ENCODE data around the gene GC.
"Not testable (repeated sequence)": the region's sequence is repeated elsewhere in the genome, so short reads cannot be mapped to it uniquely, and the experiment has no call there.

GC gene

DNA sequence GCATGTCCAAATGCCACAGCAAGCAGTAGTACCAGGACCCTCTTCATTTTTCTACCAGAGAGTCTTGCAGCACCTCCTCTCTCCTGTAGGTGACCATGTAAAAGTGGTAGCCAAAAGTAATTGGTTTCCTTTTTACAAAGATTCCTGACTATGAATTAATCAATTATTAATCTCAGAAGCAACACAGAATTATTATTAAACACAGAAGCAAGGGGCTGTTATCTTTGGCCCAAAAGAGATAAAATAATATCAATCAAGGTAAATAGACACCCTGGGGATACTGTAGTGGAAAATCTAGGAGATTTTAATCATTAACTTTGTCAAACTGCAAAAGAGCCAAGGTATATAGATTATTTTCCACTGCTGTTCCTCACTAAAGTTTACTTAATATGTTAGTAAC, at the start of gene GC:
GC (minus strand) TSS at position 108 of the 400 bp plus-strand sequence; CDS start at position 47, 61 bp downstream.
- no peak for DNase-seq

GRCh38 chr4:71833232-71833900, 49.5 kb upstream of the GC start:
- no peak for DNase-seq

DNA sequence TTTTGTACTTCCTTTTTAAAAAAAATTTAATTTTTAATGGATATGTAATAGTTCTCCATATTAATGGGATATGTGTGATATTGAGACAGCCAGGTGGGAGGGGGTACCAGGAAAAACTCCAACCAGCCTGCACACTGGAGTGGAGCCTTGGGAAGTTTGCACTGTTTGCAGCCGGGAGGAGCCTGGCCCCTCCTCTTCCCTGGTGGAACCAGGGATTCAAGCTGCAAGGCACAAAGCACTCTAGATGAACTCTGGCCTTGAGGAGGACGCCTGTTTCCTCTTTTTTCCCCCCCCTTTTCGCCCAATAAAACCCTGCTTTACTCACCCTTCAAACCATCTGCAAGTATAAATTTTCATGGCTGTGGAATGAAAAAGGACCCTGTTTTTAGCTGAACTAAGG, 48.2 kb upstream of the GC start:
- DNase-seq, result no peak

GRCh38 chr4:71830497-71831190, 46.8 kb upstream of the GC start:
- DNase-seq, result no peak

- DNase-seq, result no peak
Observed at GRCh38 chr4:71828470-71828869, 44.6 kb upstream of the GC start.

- no peak for DNase-seq
Observed at GRCh38 chr4:71827826-71828225, 43.9 kb upstream of the GC start.

- no peak for DNase-seq
Observed at GRCh38 chr4:71816676-71817303, 32.9 kb upstream of the GC start.

- no peak for DNase-seq
Observed at GRCh38 chr4:71814433-71814832, 30.6 kb upstream of the GC start.

DNA sequence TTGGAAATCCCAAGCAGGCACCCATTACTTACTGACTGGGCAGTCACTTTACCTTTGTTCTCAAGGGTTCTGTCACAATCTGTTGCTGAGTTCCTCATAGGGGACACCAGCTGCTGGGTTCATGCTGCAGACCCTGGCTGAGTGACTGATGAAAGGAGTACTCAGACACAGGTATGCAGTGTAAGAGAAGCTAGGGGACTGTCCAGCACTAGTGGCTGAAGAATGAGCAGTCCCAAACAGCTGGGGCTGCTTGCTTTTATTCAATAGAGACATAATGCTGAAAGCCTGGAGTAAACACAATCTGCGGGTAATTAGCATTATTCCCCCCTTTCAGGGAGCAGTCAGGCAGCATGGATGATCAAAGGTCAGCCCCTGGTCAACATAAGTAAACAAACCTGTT, 25.9 kb upstream of the GC start:
- DNase-seq, result not testable (repeated sequence)

DNA sequence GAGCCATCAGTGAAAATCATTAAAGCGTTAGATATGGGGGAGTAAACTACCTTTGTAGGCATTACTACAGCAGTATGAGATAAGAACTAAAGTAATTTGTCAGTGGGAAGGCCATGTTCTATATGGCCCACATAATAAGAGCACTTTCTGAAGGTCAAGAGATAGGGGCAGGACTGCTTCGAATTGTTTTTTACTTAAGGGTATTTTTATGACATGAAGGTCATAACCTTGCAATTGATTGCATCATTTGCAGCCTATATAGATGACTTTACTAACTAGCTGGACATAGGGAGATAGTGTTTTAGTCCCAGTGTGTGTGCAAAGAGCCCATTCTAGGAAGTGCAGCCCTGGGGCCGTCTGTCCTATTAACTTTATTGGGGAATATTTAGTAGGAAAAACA, 23.6 kb upstream of the GC start:
- DNase-seq, result no peak

DNA sequence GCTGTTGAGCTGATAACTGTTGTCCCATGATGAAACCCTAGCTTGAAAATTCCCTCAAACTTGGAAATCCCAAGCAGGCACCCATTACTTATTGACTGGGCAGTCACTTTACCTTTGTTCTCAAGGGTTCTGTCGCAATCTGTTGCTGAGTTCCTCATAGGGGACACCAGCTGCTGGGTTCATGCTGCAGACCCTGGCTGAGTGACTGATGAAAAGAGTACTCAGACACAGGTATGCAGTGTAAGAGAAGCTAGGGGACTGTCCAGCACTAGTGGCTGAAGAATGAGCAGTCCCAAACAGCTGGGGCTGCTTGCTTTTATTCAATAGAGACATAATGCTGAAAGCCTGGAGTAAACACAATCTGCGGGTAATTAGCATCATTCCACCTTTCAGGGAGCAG, 21.4 kb upstream of the GC start:
- not testable (repeated sequence) for DNase-seq

DNA sequence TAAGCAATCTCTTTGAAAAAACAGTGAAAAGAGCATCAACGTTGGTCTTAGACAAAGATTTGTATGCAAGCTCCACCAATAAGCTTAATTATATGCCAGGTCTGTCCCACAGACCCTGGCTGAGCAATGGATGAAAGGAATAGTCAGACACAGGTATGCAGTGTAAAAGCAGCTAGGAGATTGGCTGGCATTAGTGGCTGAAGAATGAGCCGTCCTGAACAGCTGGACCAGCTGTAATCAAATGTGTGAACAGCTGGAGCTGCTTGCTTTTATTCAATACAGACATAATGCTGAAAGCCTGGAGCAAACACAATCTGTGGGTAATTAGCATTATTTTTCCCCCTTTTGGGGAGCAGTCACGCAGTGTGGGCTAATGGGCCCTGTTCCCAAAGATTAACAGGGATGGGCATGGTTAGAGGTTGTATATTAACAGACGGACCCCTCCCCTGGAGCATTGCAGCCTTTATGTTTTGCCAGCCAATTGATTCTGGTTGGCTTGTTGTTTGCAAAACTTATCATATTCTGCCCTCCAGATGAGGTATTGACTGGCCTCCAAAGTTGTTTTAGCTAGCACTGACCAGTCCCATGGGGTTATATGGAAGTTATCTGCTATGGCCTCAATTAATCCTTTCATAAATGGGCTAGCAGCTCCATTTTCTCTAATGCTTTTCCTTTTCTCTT, 20.3 kb upstream of the GC start:
- DNase-seq, result not testable (repeated sequence)

DNA sequence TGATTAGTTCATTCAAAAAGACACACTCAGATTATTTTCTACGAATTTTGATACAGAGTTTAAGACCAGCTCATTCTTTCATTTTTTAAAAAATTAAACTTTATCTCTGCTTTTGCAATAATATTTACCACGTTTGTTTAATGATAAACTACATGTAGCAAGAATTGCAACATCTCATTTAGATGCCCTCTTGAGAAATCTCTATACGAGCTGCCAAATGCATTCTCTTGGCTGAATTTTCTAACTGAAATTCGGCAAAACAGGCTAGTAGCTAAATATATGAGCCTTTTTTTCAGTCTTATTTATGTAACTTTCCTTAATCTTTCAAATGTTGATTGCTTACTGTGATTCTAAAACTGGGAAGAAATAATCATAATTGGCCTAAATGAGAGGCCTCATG, 2.1 kb upstream of the GC start:
- no peak for DNase-seq

DNA sequence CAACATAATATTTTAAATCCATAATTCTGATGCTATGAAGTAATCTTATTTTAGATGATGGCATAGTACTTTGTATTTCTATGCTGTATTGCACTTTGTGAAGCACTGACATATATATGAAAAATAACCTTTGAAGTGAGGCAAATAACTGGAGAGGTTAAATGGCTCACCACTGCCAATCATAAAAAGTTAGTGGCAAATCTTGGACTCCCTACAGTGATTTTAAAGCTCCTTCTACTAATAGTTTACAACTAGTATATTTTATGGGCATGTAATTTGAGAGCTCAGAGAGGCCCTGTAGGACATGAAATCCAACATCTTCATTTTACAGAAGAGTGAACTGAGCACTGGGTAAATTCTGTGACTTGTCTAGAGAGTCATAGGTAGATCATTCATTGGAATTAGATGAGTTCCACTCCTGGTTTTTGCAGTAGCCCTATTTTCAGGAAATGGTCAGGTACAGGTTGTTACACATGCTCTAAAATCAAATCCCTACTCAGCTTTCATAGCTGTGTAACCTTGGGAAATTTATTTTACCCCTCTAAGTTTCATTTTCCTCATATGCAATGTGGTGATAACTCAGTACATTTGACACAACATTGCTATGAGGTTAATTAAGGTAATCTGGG, 804 bp upstream of the GC start:
- DNase-seq, result no peak

DNA sequence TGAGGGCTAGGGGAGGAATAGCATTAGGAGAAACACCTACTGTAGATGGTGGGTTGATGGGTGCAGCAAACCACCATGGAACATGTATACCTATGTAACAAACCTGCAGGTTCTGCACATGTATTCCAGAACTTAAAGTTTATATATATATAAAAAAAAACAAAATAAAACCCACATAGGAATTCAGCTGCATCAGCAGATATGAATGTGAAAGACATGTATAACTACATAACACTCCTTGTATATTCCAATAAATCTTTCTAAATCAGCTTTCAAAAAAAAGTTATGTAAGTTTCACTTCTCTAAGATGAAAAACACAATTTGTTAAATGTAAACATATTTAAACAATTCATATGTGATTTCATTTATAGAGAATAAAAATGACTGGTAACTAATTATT, 6.0 kb downstream of the GC start:
- no peak for DNase-seq

DNA sequence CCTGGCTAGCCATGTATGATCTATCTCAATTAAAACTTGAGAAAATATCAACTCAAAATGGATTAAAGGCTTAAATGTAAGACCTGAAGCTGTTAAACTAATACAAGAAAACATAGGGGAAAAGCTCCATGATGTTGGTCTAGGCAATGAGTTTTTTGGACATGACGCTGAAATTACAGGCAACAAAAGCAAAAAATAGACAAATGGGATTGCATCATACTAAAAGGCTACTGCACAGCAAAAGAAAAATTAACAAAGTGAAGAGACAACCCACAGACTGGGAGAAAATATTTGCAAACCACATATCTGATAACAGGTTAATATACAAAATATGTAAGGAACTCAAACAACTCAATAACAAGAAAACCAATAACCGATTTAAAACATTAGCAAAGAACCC, 8.4 kb downstream of the GC start:
- no peak for DNase-seq

GRCh38 chr4:71774136-71774535, 9.7 kb downstream of the GC start:
- DNase-seq, result no peak

- DNase-seq, result no peak
Observed at GRCh38 chr4:71773004-71773403, 10.9 kb downstream of the GC start.

- no peak for DNase-seq
Observed at GRCh38 chr4:71772592-71772991, 11.3 kb downstream of the GC start.

DNA sequence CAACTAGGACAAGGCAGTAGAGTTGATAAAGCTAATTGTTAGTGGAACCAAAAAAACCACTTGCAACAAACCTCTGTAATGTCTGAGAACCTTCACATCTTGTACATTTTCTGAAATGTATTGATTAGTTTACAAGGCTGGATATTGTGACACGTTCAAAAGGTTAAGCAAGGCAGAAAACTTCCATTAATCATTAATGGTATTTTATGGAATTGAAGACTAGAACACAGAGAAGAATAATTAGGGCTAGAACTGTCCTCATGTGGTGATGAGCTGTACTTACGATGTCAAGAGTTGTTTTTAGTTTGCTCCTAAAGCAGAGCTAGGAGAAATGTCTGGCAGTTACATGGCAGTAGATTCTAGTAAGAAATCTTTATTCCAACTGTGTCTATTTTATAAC, 12.3 kb downstream of the GC start:
- no peak for DNase-seq

DNA sequence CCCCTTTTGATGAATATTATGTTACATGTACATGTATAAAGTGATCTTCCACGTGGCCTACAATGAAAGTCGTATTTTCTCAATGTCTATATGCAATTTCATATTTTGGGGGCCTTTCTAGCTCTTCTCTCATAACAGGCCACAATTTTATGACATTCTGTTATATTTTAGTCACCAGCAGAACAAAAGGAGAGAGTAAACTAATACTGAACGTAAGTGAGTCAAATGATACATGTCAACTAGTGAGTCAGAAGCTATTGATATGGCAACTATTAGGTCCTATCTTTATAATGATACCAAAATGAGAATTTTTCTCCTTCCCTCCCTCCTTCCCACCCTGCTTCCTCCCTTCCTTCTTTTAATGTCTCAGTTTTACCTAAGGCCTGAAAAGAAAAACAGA, 14.4 kb downstream of the GC start:
- DNase-seq, result no peak

DNA sequence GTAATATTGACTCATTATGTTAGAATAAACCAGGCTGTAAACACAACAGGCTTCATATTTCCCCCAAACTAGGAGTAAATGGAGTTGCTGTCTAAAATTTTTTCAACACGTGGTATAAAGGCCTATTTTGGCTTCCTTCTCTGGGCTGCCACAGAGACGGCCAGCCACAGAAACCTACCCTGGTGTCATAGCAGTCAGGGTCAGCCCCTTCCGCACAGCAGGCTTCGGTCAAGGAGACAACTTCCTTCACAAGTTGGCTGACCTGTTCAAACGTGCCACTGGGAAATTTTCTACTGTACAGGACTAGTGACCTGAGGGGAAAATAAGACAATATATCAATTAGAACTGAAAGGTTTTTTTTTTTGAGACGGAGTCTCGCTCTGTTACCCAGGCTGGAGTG, 15.8 kb downstream of the GC start:
- DNase-seq, result no peak

DNA sequence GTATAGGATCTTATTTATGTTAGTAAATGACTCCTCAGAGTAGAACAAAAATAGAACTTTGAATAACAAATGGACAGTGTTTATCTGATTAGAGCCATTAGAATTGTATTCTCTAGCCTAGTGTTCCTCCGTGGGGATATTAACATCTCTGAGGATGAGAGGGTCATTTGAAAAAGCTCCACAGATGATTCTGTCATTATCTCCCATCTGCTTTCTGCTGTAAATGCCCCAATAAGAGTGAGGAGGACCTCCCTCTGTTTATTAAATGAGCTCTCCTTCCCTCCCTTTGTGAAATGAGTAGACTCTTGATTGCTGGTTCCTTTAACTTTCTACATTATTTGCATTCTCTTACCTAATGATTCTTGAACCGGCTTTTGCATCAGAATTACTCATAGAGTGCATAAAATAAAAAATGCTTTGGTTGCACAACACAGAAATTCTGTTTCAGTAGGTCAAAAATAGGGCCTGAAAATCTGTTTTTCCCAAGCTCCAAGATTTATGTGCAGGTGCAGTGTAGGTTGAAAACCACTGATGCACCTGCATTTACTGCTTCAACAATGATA, 18.0 kb downstream of the GC start:
- no peak for DNase-seq
